UCSD-AML1 (cell line): ENCODE data around the gene ZFHX3.
"Not testable (repeated sequence)": the region's sequence is repeated elsewhere in the genome, so short reads cannot be mapped to it uniquely, and the experiment has no call there.

ENCODE experiments used
- DNase-seq: peaks from one replicate; lab custom pipeline; 2025; ENCODE audit not compliant: unreplicated experiment; lab: John Stamatoyannopoulos, UW

The ZFHX3 gene

DNA sequence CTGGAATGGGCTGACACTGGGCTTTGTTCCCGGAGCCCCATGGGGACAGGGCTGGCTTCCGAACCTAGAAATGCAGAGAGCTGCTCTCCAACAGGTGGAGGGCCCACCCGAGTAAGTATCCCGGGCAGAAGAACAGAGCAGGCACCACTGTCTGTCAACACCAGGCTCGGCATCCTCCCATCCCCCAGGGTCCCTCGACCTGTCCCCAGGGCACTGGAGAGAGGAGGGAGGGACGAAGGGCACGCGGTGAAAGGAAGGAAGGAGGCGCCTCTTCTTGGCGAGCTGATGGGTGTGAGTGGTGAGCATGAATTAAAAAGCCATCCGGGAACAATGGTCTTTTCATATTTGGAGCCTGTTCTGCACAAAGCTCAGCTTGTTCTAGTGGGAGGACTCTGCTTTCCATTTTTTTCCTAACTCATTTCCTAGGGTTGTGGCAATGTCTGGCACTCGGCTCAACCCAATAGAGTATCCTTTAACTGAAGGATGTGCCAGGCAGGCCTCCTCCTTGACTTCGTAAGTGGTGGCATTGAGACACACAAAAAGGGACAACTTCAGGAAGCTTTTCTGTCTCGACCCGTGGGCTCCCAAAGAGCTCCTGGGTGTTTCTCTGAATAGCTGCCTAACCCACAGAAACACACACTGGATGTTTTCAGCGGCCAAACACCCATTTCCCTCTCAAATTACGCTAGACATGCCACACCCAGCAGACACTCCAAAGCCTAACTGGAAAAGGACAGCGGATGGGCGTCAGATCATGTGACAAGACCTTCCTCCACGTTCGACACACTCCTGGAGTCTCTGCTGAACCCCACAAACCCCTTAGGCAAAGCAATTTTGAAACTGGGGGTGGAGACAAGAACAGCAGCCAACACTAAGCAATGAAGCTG is 47.7 kb downstream of the ZFHX3 start:
- no peak for DNase-seq

- DNase-seq = no peak
These were observed 48.3 kb downstream of the ZFHX3 start for GRCh38 chr16:72999541-73000019.

DNA sequence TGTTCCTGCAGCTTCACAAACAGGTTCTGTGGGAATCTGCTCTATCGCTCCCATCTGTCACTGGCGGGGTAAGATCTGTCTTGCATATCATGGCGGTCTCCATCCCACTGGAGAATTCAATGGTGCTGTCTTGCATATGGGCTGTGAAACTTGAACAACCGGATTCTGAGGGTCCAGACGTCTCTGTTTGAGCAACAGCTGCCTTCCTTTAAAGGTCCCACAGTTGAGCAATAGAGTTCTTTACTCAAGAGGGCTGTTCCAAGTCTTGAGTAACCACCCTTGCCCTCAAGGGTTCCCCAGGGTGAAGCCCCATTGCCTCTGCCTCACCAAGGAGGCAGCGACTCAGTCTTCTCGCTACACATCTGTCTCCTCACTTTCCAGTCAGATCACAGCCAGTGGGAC is 50.8 kb downstream of the ZFHX3 start:
- no peak for DNase-seq

DNA sequence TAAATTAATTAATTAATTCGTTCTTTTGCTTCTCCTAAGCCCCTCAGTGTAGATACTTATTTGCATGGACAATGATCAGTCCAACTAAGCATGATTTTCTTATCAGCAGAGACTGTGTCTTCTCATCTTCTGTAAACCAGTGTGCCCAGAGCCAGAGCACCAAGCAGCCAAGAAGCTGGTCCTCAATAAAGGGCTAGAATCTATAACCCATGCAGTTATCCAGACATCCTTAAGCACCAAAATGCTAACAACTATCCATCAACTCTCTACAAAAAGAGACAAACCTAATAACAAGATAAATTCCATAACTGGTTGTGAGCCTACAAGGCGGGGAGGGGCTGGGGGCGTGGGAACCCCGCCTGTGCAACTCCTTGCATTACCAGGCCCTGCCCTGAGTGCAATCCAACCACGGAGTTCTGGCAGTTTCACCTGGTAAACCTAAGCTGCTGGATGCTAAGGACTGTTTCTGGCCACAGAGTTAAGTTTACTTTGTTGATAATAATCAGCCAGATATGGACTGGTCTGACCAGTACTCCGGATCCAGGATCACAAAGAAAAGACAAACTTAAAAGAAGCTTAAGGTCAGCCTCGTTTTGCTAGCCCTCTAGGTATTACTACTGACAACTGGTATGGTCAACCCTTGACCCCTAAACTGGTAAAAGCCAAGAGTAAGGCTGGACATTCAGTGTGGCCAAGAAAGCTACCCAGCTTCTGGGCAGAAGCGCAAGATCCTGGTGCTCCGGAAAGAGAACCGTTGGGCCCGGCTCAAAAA is 51.5 kb downstream of the ZFHX3 start:
- DNase-seq = no peak

GRCh38 chr16:72995882-72996270 is 52.1 kb downstream of the ZFHX3 start:
- DNase-seq = not testable (repeated sequence)

GRCh38 chr16:72995151-72995881 is 52.6 kb downstream of the ZFHX3 start:
- no peak for DNase-seq

DNA sequence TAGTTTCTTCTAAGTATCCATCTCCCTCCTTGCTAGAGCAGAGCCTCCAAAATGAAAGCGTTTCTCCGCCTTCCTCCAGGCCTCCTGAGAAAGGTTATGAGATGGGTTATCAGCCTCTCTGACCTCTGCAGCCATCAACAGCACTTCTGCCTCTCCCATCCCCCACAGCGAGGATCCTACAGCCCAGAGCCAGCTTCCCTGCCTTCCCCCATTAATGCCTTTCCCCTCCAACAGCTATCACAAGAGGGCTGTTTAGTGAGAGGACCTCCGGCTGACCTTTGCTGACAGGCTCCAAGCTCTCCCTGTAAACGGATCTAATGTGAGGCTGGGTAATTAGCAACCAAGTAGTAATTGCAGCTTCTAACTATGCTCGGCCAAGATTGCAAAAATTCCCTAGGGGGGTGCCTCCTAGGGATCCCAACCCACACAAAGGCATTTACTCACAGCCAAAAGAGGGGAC is 55.8 kb downstream of the ZFHX3 start:
- no peak for DNase-seq

DNA sequence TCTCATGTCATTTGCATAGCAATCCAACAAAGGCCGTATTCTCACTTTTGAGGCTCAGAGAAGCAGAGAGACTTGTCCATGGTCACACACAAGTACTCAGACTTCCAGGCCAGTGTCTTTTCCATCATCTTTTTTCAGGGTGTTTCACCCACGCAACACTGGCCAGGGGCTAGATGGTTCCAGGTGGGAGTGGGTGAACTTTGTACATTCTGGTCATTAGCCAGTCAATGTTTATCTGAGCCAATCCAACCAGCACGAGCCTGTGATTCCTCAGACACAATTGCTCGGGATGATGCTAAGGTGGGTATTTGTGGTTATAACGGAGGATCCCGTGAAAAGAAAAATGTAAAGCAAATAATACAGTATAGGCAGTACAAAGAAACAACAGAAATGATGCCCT is 56.3 kb downstream of the ZFHX3 start:
- no peak for DNase-seq

DNA sequence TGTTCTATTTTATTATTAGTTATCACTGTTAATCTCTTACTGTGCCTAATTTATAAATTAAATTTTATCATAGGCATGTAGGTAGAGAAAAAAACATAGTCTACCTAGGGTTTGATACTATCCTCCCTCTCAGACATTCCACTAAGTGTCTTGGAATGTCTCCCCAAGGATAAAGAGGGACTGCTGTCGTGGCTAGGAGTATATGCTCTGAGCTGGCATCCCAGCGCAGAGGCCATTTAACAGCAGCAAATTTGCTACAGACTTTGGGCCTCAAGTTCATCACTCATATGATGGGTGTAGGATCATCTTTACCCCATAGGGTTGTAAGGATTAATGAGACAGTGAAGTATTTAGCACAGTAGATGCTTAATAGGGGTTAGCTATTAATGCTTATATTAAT is 56.7 kb downstream of the ZFHX3 start:
- no peak for DNase-seq

DNA sequence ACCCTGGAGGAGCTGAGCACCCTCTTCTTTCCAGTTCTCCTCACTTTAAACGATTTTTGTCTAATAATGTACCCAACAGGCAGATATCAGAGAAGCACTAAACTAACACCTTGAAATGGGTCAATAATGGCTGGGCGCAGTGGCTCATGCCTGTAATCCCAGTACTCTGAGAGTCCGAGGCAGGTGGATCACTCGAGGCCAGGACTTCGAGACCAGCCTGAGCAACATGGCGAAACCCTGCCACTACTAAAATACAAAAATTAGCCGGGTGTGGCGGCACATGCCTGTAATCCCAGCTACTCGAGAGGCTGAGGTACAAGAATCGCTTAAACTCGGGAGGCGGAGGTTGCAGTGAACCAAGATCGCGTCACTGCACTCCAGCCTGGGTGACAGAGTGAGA is 57.4 kb downstream of the ZFHX3 start:
- DNase-seq = no peak

- DNase-seq = no peak
These were observed 58.1 kb downstream of the ZFHX3 start for GRCh38 chr16:72989579-72990551.

DNA sequence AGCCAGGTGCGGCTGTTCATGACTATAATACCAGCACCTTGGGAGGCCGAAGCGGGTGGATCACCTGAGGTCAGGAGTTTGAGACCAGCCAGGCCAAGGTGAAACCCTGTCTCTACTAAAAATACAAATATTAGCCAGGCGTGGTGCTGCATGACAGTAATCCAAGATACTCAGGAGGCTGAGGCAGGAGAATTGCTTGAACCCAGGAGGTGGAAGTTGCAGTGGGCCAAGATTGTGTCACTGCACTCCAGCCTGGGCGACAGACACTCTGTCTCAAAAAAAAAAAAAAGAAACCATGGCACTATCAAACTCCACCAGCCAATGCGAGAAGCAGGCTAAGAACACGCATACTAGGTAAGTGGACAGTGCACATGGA is 58.7 kb downstream of the ZFHX3 start:
- not testable (repeated sequence) for DNase-seq

DNA sequence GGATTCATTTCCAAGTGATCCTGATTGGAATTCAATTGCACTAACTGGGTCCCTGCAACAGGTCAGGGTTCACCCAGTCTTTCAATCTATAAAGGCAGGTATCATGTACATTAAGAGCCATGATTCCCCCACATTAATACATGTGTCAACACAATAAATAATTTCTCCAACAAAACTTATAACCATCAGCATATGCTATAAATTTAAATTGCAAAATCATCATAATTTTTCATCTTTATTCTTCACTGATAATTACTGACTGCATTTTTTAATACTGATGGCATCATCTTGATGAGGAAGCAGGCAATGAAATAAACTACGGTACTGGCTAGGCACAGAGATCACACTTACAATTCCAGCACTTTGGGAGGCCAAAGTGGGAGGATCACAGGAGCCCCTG is 59.4 kb downstream of the ZFHX3 start:
- no peak for DNase-seq

GRCh38 chr16:72987480-72987901 is 60.4 kb downstream of the ZFHX3 start:
- no peak for DNase-seq

GRCh38 chr16:72985995-72986394 is 61.9 kb downstream of the ZFHX3 start:
- DNase-seq = no peak

DNA sequence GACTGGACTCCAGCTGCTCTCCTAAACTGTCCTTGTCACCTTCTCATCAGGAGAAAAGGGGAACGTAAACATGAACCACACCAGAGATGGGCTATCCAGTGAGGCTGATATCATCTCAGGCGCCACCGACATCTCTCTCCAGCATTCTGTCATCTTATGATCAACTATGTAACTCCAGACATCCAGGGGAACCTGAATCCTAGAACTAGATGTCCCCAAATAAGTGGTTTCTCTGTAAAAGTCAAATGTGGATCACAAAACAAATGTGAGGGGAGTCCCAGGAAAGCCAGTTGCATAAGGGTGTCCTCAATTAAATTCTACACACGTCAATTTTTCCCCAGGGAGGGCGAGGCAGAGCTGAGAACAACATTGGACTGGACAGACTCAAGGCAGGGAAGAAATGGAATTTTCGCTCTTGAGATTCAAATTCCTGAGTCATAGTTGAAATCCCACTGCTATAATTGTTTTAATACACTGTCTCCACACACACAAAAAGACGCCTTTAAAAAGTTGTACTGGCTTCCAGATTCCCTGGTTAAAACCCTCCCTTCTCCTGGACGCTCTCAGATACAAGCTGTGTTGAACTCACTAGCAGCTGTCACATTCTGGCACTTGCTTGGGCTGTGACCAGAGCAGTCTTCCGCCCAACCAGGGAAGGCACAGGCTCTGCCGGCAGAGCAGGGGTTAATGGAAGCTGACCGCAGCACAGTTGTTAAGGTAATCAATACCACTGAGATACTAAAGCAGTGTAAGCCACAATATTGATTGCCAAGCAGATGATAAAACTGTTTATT is 62.6 kb downstream of the ZFHX3 start:
- DNase-seq = no peak

GRCh38 chr16:72983728-72984350 is 64.1 kb downstream of the ZFHX3 start:
- no peak for DNase-seq

DNA sequence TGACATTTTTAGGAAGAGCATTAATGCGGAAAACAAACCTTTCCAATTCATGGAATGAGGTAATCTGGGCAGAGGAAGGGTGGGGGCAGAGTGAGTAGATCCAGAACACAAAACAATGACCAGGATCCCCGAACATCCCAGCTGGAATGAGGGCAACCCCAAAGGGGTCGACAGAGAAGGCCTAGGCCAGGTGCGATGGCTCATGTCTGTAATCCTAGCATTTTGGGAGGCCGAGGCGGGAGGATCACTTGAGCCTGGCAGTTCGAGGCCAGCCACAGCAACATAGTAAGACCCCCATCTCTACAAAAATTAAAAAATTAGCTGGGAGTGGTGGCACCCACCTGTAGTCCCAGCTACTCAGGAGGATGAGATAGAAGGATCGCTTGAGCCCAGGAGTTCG is 64.7 kb downstream of the ZFHX3 start:
- no peak for DNase-seq

GRCh38 chr16:72979974-72980373 is 68.0 kb downstream of the ZFHX3 start:
- no peak for DNase-seq
